Raji (cell line): ENCODE measurements around the gene KIAA0825.

Experiments used
- POLR2A ChIP-seq: IDR thresholded peaks from 2 replicates; pipeline ENCODE4 v1.6.1; 2011; ENCODE audit warnings: low read depth, low read length, control low read depth; ENCODE audit not compliant: insufficient read depth

Gene KIAA0825

DNA sequence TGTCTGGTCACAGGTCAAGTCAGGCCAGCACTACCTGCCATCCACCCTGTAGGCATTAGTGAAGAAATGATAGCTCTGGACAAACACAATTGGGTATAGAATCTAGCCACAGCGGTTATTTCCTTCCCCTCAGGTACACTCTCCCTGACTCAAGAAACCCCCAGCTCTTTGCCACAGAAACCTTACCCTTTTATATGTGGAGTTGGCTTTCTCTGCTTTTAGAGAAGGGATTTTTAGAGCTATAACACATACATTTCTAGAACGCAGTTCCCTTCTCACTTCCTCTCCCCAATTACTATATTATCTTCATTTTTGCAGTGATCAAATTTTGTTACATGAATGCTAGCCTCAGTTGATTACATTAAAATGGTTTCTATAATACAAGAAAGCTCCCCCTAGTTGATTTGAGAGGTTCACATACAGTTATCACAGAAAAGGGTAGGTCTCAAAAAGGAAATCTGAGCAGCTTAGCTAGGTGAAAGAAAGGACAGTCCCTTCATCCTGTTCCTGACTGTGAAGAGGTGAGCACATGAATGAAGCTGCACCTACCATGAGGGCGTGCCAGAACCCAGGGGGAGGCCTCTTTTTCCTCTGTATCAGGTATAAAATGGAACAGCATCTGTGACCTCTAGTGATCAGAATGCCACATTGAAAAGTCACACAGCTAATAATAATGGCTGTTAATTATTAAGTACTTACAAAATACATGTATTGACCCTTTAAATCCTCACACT lies 425.6 kb downstream of the KIAA0825 start:
- TF ChIP-seq POLR2A, result no peak

DNA sequence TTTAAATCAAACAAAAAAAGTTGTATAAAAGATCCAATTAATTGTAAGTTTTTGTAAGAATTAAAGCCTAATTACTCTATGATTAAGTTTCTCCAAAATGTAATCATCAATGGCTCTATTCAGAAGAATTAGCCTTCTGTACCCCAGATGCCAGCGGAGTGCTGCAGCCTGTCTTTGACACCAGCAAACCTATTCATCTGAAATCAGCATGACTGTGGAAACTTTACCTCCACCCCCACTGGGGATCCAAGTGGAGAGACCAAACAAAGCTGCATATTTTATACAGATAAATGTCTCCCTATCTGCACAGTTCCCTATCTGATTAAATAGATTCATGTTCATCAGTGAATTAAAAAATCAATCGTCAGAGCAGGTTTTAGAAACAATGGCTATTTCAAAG lies 426.8 kb downstream of the KIAA0825 start:
- TF ChIP-seq POLR2A, result no peak

DNA sequence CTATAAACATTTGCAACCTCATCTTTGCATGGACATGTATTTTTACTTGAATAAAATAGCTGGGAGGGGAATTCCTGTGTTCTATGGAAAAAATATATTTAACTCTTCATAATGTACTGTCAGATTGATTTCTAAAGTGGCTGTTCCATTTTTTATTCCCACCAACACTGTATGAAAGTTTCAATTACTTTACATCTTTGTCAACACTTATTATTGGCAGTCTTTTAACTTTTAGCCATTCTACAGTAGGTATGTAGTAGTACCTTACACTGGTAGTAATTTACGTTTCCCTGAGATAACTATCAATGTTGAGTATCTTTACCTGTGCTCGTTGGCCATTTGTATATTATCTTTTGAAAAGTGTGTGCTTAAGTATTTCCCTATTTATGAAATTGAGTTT lies 429.7 kb downstream of the KIAA0825 start:
- no peak for TF ChIP-seq POLR2A

DNA sequence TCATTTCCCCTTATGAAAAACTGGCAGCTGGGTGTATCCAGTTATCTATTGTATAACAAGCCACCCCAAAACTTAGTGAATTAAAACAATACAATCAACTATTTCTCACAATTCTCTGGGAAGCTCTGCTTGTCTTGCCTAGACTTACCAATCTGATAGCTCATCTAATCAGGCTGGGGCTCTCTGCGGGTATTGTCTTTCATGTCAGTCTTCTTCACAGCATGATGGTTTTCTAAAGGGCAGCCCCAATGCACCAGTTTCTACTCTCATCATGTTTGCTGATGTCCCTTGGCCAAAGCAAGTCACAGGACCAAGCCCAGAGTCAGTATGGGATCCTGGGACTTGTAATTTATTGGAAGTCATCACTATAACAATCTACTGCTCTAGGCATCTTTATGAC lies 433.5 kb downstream of the KIAA0825 start:
- TF ChIP-seq POLR2A, result no peak

DNA sequence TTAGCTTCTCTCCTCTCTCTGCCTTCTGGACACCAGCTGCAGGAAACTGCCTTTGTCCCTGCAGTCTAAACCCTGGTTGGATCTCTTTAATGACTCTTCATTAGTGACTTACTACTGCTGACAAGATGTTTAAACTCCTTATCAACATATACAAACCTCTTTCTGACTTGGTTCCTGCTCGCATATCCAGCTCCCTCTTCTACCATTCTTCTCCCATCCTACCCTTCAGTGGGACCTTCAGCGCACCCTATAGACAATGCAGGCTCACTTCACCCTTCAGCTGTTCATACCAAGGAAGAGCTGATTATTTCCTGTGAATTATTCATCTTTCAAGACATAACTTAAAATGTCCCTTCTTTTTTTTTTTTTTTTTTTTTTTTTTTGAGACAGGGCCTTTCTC lies 436.5 kb downstream of the KIAA0825 start:
- no peak for TF ChIP-seq POLR2A

DNA sequence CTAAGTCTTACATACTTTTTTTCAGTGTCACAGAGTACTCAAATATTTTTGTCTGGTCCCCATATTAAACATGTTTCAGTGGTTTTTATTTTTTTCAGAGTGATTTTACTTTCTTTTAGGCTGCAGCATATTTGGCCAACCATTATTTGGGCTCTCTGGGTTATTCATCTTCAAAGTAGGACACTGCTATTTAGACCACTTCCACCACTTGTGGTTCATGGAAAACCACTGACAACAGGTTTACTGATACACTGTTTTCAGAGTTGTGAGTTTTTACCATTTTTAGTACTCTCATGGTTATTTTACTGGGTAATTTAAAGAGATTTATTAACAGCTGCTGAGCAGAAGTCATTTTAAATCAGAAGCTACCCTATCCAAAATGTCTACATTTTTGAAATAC lies 437.6 kb downstream of the KIAA0825 start:
- no peak for TF ChIP-seq POLR2A

DNA sequence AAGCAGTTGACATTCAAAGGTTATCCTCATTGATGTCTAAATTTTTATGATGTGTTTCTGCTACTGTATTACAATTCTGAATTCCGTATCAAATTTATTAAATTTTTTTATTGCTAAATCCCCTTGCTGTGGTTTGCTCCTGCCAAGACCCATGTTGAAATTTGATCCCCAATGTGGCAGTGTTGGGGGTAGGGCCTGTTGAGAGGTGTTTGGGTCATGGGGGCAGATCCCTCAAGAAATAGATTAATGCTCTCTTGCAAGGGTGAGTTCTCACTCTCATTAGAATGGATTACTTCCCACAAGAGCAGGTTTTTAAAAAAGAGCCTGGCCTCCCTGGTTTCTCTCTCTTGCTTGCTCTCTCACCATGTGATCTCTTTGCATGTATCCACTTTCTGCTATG lies 442.5 kb downstream of the KIAA0825 start:
- no peak for TF ChIP-seq POLR2A

DNA sequence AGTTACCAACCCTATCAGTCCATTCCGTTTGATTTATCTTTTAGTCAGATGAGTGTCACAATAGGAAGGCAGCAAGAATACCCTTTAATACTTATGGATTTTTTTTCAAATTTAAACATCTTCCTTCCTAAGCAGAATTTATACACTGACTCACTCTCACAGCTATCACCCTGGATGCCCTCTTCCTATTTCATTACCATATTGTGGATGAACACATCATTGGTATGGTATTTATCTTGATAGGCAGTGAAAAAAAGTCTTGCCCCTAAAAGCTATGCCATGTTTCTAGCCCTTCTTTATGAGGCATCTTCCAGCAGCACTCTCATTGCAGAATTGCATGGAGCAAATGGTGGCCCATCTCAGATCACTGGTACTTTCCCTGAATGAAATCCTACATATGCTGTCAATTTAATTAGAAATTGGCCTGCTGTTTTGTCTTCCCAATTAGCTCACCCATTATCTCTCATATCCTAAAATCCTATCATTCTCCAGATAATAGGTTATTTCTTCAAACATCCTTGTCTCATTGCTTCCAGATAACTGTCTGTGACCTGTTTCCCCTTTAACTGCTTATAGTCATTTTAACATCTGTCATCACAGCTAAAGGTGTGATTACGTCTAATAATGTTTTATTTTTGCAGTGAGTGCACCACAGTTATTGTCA lies 443.5 kb downstream of the KIAA0825 start:
- no peak for TF ChIP-seq POLR2A

DNA sequence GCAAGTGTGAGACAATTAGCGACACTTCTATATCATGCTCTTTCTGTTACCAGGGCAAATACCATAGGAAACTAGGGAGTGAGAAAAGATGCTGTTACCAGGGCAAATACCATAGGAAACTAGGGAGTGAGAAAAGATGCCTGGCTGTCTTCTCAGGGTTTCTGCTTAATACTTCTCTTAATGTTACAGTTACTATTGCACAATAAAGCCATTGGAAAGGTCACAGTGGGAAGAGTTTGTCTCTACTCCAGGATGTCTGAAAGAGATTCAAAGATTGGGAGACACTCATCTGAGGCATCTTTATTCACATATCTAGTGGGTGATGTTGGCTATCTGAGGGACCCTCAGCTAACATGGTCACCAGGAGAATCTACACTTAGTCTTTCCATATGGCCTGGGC lies 445.3 kb downstream of the KIAA0825 start:
- no peak for TF ChIP-seq POLR2A

DNA sequence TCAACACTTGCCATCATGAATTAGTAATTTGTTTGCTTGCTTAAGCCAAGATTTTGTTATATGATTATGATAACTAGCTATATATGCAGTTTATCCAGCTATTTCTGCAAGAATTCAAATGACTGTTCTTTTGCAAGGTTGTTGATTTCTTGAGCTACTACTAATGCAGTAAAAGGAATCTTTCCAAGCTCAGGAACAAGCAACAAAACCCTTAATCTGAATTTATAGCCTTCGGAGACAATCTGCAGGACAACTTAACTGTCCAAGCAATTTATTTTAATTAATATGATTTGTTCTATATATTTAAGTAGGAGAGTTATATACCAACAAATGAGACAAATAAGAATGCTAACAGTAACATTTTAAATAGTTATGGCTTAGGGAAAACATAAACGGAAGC lies 450.3 kb downstream of the KIAA0825 start:
- no peak for TF ChIP-seq POLR2A

DNA sequence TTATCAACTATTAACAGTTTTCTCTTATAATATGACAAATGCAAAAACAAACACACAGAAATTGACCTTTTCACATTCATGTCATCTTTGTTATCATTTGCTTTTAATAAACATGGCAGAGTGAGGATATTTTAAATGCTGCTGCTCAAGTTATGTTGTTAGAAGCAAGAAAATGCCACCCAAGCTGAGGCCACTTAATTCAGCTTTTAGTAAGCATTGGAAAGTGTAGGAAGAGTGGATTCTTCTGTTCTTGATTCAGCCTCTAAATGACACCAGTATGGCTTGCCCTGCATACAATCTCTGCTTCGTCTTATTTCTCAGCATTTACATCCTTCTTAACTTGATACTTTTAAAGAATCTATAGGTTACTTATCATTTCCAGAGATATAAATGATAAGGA lies 456.6 kb downstream of the KIAA0825 start:
- no peak for TF ChIP-seq POLR2A

DNA sequence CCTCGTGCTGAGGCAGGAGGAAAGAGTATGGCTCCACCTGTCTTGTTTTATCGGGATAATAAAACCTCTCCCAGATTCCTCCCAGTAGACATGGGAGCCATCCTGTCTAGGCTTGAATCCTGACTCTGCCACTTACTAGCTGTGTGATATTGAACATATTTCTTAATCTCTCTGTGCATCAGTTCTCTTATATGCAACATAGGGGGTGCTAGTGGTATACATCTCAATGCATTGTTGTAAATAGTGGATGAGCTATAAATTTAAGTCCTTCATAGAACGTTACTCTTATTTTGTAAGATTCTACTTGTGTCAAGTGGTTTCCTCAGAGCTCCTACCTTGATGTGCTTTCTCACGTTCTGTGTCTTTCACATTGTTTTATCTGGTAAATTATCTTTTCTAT lies 459.3 kb downstream of the KIAA0825 start:
- no peak for TF ChIP-seq POLR2A

DNA sequence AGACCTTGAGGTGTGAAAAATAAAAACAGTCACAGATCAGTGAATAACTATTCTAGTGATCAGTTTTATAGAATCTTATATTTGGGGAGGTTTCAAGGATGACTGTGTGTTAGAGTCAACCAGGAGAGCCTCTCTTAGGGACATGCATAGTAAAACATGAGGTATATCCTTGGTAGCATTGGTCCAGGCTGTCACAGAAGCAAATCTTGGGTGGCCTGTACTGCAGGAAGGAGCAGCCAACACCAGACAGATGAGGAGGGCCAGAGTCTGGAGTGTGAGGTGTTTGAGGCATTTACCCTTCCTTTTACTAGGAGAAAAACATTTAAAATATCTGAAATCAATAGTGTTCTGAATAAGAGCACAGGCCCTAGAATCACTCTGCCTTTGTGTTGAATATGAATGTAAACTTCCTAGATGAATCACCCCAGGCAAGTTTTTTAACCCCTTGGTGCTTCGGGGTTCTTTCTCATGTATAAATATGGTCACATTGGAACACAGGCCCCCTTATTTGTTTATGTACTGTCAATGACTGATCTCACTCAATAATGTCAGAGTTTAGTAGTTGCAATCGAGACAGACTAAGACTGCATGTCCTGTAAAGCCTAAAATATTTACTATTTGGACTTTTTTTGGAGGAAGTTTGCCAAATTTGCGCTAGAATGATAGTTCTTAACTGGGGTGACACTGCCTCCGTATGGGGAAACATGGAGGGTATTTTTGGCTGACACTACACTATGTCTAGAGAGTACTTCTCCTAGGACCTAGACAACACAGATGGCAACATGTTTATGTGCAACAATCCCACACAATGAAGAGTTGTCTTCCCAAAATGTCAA lies 460.5 kb downstream of the KIAA0825 start:
- no peak for TF ChIP-seq POLR2A

DNA sequence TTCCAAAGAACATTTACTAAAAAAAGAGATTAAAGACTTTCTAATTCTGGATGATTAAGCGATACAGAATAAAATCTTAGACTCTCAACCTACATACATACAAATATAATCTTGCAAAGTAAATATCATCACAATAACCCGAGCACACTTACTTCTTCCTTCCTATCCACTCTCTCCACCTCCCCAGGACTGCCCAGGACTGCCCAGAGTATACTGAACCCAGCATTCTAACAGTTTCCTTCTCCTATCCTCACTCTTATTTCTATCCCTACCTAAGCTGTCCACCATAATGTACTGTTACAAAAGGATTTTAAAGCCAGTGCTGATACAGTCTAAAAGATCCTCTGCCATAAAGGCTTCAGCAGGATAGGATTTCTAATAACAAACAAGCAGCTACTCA lies 463.7 kb downstream of the KIAA0825 start:
- TF ChIP-seq POLR2A, result no peak

DNA sequence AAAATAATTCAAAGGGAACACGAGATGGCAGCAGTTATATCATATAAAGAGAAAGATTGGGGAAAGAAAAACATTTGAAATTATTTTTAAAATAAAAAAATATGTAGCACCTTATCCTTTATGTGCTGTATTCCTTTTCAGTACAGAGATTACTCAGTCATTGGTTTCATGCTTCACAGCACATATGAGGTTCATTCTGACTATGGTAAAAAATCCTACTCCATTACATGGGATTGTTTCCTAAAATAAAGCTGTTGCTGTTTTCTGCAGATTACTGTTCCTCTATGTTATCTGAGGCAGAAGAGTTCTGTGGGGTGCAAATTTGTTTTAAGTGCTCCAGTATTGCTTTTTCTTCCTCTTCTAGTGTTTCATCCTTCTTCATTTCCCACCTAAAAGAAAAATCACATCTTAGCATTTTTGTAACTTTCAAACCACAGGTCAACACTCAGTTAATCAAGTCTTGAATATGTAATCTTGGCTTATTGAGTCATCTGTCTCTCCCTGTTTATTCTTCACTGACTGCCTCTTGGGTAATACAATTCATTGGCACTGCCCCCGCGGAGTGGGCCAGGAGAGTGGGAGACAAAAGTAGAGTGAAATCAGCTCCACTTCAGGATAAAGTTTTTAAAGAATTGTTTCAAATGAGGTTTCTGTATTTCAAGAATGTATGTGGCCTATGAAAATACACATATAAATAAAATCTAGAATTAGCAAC lies 464.5 kb downstream of the KIAA0825 start:
- no peak for TF ChIP-seq POLR2A
